SKM-1 treated with dmso at 0.1 percent for 144 hours (cell line): ENCODE results near the gene PTPRN2.

Experiments used
- DNase-seq: peaks from one replicate; lab custom pipeline; 2025; ENCODE audit not compliant: unreplicated experiment; lab: John Stamatoyannopoulos, UW

PTPRN2 gene

GRCh38 chr7:157633465-157634185, 954.0 kb downstream of the PTPRN2 start:
- DNase-seq, result no peak

- no peak for DNase-seq
Measured at GRCh38 chr7:157630301-157630853, 957.2 kb downstream of the PTPRN2 start.

- no peak for DNase-seq
Measured at GRCh38 chr7:157628456-157628855, 959.2 kb downstream of the PTPRN2 start.

GRCh38 chr7:157627646-157628045, 960.0 kb downstream of the PTPRN2 start:
- no peak for DNase-seq

GRCh38 chr7:157627033-157627432, 960.6 kb downstream of the PTPRN2 start:
- DNase-seq, result no peak

- DNase-seq, result no peak
Measured at GRCh38 chr7:157625973-157626742, 961.5 kb downstream of the PTPRN2 start.

GRCh38 chr7:157623556-157623955, 964.1 kb downstream of the PTPRN2 start:
- DNase-seq, result no peak

- DNase-seq, result no peak
Measured at GRCh38 chr7:157622408-157623205, 965.0 kb downstream of the PTPRN2 start.

GRCh38 chr7:157622000-157622399, 965.6 kb downstream of the PTPRN2 start:
- DNase-seq, result no peak

- DNase-seq, result no peak
Measured at GRCh38 chr7:157621131-157621681, 966.4 kb downstream of the PTPRN2 start.

GRCh38 chr7:157620616-157621015, 967.0 kb downstream of the PTPRN2 start:
- no peak for DNase-seq

GRCh38 chr7:157619753-157620525, 967.7 kb downstream of the PTPRN2 start:
- no peak for DNase-seq

GRCh38 chr7:157618823-157619606, 968.6 kb downstream of the PTPRN2 start:
- no peak for DNase-seq

GRCh38 chr7:157618091-157618726, 969.4 kb downstream of the PTPRN2 start:
- no peak for DNase-seq

- DNase-seq, result no peak
Measured at GRCh38 chr7:157617401-157617800, 970.2 kb downstream of the PTPRN2 start.

- no peak for DNase-seq
Measured at GRCh38 chr7:157616931-157617330, 970.7 kb downstream of the PTPRN2 start.

GRCh38 chr7:157616426-157616825, 971.2 kb downstream of the PTPRN2 start:
- no peak for DNase-seq

- DNase-seq, result no peak
Measured at GRCh38 chr7:157615852-157616251, 971.8 kb downstream of the PTPRN2 start.
